Kidney (tissue), 14 donors: ENCODE results near the gene ZNF692. TPM values are rescaled to one million over a fixed set of nuclear protein-coding genes. Genes with fewer than 3 reads are reported as not detected.

Experiments
- DNase-seq, 5 donors: peaks; one replicate each; pipeline ENCODE4 v3.0.0-alpha.2; 2013 to 2020
- FAIRE-seq: peaks from 2 replicates; lab custom pipeline; 2012; peaks lifted over from hg19 to GRCh38; lab: Jason Lieb, UNC
- H3K27ac ChIP-seq, 2 donors: one replicate each; pipeline ENCODE4 v1.7.0; 2013; ENCODE audit warnings: low read depth in 2 of 2, low read length in 2 of 2, inconsistent platforms in 1 of 2
- H3K27me3 ChIP-seq: one replicate; pipeline ENCODE4 v1.7.1; 2013; ENCODE audit warnings: low read length, inconsistent platforms; ENCODE audit not compliant: control insufficient read depth, insufficient read depth
- H3K36me3 ChIP-seq, 3 donors: one replicate each; pipeline versions ENCODE4 v1.7.0 to v1.7.1; 2013; ENCODE audit warnings: low read length in 3 of 3, control low read depth in 1 of 3, inconsistent platforms in 1 of 3; ENCODE audit not compliant: insufficient read depth in 3 of 3, control insufficient read depth in 2 of 3
- H3K4me1 ChIP-seq, 3 donors: one replicate each; pipeline versions ENCODE4 v1.7.0 to v1.7.1; 2013; ENCODE audit warnings: low read length in 3 of 3, inconsistent platforms in 1 of 3, low read depth in 1 of 3; ENCODE audit not compliant: control insufficient read depth in 2 of 3, insufficient read depth in 2 of 3
- H3K4me3 ChIP-seq, 3 donors: one replicate each; pipeline versions ENCODE4 v1.7.0 to v1.8.1; 2013; ENCODE audit warnings: low read length in 3 of 3, control low read depth in 1 of 3, inconsistent platforms in 1 of 3
- H3K9ac ChIP-seq, 3 donors: one replicate each; pipeline versions ENCODE4 v1.7.0 to v1.7.1; 2013; ENCODE audit warnings: low read length in 3 of 3, control low read depth in 1 of 3, inconsistent platforms in 1 of 3
- H3K9me3 ChIP-seq, 3 donors: one replicate each; pipeline versions ENCODE4 v1.7.0 to v1.7.1; 2013; ENCODE audit warnings: low read length in 3 of 3, control low read depth in 1 of 3, inconsistent platforms in 1 of 3; ENCODE audit not compliant: control insufficient read depth in 2 of 3, insufficient read depth in 1 of 3
- intact Hi-C: fragments of 100-400 bp; cut with DNase I; formaldehyde crosslinking; loops from one replicate; pipeline ENCODE4 v1.11.1; 2022
- polyA plus RNA-seq: library from polyadenylated mRNA; stranded (reverse); fragments of 350-450 nt; fragmentation: Illumina TruSeq; extraction: RNeasy Lipid Tissue Mini Kit (QIAGEN cat#74804); gene quantifications from one replicate; pipeline ENCODE4 v1.2.3, GENCODE V29; 2014; ENCODE audit warnings: low read depth, low replicate concordance; ENCODE audit not compliant: insufficient read depth
- total RNA-seq: library from RNA; stranded (reverse); fragmentation: NEBNext Ultra II Directional; extraction: Animal tissue kit (Norgen Biotek cat#: 25700); gene quantifications from one replicate; pipeline ENCODE4 v1.2.1, GENCODE V29; 2021
- TF ChIP-seq, protein P1 (sequence below): IDR thresholded peaks from 3 replicates; pipeline ENCODE4 v1.5.1; 2012; ENCODE audit warnings: mild to moderate bottlenecking, moderate library complexity, borderline replicate concordance; ENCODE audit not compliant: insufficient read depth; ENCODE audit errors: extremely low read depth
- donor health status: control.
- donor health status: control.
- donor health status: control.
- donor health status: control.
- donor health status: control.
- donor health status: DM: yes; HTN: yes; CAD: no.
- donor health status: Normal renal cell carcinoma (clear cell type).

The ZNF692 gene
- total and polyA plus RNA-seq, 2 donors from 2014 or later: 29.6 to 34.4 TPM

DNA sequence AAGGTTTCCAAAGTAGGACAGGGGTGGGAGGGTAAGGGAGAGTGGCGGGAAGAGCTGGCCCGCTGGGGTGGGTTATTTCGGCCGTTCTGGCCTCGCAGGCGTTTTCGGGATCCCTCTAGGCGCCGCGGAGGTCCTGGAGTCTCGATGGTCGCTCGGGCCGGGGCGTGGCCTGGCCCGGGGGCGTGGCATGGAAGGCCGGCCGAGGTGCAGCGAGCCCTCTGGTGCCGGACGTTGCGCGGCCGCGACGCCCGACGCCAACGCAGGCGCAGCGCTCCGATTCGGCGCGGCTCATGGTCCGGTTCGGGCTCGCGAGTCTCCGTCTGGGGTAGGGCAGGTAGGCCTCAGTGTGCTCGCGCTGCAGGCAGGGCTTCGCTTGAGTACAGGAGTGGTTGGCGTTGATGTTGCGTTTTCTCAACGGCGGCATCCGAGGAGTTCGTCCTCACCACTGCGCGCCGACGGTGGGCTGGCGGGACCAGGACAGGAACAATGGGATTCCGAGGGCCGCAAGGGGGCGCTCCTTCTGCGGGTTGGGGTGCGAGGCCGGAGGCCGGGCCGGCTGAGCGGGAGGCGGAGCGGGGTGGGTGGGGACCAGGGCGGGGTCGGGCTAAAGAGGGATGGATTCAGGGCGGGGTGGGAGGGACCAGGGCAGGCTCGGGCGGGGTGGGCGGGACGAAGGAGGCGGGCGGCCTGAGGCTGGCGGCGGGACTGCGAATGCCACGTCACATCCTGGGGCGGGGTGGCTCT is 47.3 kb upstream of the ZNF692 start, which contains the start of gene PGBD2:
Gene PGBD2 (plus strand): TSS at position 227 of the 744 bp plus-strand sequence. CDS start 7,628 bp downstream, outside the sequence.
- H3K9me3 ChIP-seq: no peaks in the 10 kb centered on the region
- TF ChIP-seq, protein P1, sequence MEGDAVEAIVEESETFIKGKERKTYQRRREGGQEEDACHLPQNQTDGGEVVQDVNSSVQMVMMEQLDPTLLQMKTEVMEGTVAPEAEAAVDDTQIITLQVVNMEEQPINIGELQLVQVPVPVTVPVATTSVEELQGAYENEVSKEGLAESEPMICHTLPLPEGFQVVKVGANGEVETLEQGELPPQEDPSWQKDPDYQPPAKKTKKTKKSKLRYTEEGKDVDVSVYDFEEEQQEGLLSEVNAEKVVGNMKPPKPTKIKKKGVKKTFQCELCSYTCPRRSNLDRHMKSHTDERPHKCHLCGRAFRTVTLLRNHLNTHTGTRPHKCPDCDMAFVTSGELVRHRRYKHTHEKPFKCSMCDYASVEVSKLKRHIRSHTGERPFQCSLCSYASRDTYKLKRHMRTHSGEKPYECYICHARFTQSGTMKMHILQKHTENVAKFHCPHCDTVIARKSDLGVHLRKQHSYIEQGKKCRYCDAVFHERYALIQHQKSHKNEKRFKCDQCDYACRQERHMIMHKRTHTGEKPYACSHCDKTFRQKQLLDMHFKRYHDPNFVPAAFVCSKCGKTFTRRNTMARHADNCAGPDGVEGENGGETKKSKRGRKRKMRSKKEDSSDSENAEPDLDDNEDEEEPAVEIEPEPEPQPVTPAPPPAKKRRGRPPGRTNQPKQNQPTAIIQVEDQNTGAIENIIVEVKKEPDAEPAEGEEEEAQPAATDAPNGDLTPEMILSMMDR: peak; percentile 73
- FAIRE-seq (no peak), DNase-seq (peak; percentile 96 to 98 (median 97))
- intact Hi-C loops: no loop called here
- no peaks in the 10 kb centered on the region for H3K36me3 ChIP-seq
- H3K27ac ChIP-seq: peak within 1 kb of the TSS; percentile 94 to 95
- peaks cover 0 to 4% (median 3%) of the 10 kb centered on the region in 3 donors for H3K4me1 ChIP-seq
- H3K27me3 ChIP-seq: no peaks in the 10 kb centered on the region
- peak within 1 kb of the TSS; percentile 79 to 88 (median 81) for H3K9ac ChIP-seq
- H3K4me3 ChIP-seq: peak within 1 kb of the TSS; percentile 80 to 93 (median 86)

DNA sequence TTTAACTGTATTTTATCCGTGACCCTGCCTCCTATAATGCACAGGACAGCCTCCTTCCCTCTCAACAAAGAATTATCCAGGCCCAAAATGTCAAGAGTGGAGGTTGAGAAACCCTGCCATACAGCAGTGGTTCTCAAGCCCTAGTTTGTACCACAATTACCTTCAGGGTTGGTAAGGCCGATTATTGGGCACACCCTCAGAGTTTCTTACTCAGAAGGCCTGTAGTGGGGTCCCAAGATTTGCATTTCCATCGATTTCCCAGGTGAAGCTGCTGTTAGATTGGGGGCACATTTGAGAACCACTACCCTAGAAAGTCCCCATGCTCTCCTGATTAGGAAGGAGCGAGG is 46.8 kb upstream of the ZNF692 start:
- intact Hi-C loops: no loop called here
- TF ChIP-seq, protein P1: no peak
- FAIRE-seq (no peak), DNase-seq (no peak)
- Histone ChIP-seq H3K27me3 (no peaks in the 10 kb centered on the region), H3K9me3 (no peaks in the 10 kb centered on the region), H3K4me1 (peaks cover 0 to 4% (median 3%) of the 10 kb centered on the region in 3 donors), H3K27ac (peak overlapping the region; percentile 94 to 95), H3K36me3 (no peaks in the 10 kb centered on the region), H3K4me3 (peak overlapping the region; percentile 68 to 84 (median 82)), H3K9ac (peak overlapping the region; percentile 30 to 79 (median 50))

DNA sequence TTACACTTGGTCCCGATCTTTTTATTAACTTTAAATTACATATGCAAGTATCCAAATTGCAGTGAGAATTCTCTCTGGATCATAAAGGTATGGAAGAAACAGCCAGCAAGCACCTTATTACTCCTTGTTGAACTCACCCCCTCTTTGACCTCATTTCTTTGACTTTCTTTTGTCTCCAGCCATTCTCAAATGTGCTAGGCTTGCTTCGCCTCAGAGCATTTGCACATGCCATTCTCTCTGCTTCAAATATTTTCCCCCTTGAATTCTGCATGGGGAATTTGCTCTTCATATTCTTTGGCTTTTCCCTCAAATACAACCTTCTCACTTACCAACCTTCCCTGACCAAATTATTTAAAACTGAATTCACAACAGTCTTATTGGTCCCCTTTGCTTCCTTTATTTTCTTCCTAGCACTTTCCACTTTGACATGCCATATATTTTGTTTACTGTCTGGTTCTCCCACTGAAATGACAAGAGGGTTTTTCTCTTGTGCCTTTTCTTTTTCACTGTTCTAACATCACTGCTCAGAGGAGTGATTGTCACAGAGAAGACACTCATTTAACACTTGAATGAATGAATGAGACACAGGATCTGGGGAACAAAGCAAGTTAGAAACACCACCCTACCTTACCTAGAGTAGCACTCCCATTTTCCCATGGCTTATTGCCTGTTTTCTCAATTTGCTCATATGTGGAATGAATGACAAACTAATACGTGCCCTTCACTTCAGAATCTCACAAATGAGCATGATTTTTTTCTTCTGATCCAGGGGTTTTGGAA is 45.7 kb upstream of the ZNF692 start:
- no peak for DNase-seq
- H3K27me3 ChIP-seq: no peaks in the 10 kb centered on the region
- TF ChIP-seq, protein P1: no peak
- peaks cover 0 to 4% (median 3%) of the 10 kb centered on the region in 3 donors for H3K4me1 ChIP-seq
- H3K9ac ChIP-seq: no peak overlapping the region
- H3K27ac ChIP-seq: no peak overlapping the region
- H3K9me3 ChIP-seq: no peaks in the 10 kb centered on the region
- intact Hi-C loops: no loop called here
- H3K36me3 ChIP-seq: no peaks in the 10 kb centered on the region
- no peak for FAIRE-seq
- H3K4me3 ChIP-seq: no peak overlapping the region
